Activated naive CD4-positive, alpha-beta T cell treated with anti-CD3 and anti-CD28 coated beads, Interleukin-2, amount 50 U/mL, for 24 hours (primary cell): ENCODE data around the gene TSPAN15.

Experiments used
- H3K27ac Mint-ChIP-seq: one replicate; pipeline ENCODE4 v1.8.0; 2021; ENCODE audit warnings: mild to moderate bottlenecking, mixed read lengths
- H3K27me3 Mint-ChIP-seq: one replicate; pipeline ENCODE4 v1.8.0; 2021; ENCODE audit warnings: mixed read lengths
- H3K36me3 Mint-ChIP-seq: one replicate; pipeline ENCODE4 v1.8.0; 2021; ENCODE audit warnings: mixed read lengths
- H3K4me1 Mint-ChIP-seq: one replicate; pipeline ENCODE4 v1.8.0; 2021; ENCODE audit warnings: mixed read lengths
- H3K4me3 Mint-ChIP-seq: one replicate; pipeline ENCODE4 v1.8.0; 2021; ENCODE audit warnings: mild to moderate bottlenecking, mixed read lengths
- H3K9me3 Mint-ChIP-seq: one replicate; pipeline ENCODE4 v1.8.0; 2021; ENCODE audit warnings: mixed read lengths

TSPAN15 gene

DNA sequence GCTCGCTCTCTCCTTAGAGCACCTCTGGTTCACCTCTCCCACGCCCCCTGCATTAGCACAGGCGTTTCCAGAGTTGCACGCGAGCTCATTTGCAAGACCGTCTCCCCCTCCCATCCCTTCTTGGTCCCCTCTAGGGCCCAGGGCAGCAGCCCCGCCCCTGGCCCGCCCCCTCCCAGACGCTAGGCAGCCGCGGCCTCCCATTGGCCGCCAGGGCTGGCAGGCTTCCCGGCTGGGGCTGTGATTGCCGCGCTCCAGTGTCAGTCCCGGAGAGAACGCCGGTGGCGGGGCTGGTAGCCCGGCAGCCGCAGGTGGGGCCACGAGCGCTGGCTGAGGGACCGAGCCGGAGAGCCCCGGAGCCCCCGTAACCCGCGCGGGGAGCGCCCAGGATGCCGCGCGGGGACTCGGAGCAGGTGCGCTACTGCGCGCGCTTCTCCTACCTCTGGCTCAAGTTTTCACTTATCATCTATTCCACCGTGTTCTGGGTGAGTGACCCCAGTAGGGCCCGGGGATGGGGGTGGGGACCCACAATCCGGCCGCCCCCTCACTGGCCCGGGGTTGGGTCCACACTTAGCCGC is at the start of gene TSPAN15:
Gene TSPAN15 (plus strand): TSS at position 257 of the 575 bp plus-strand sequence. CDS start 130 bp downstream, at position 387.
- Mint-ChIP-seq H3K9me3 (no peaks in the 10 kb centered on the region), H3K27ac (peak within 1 kb of the TSS; percentile 90), H3K36me3 (no peaks in the 10 kb centered on the region), H3K4me1 (peaks cover 16% of the 10 kb centered on the region), H3K4me3 (peak within 1 kb of the TSS; percentile 91), H3K27me3 (peaks cover 1% of the 10 kb centered on the region)

GRCh38 chr10:69402386-69402785 is 48.9 kb upstream of the TSPAN15 start:
- Mint-ChIP-seq H3K27me3 (no peaks in the 10 kb centered on the region), H3K4me1 (no peaks in the 10 kb centered on the region), H3K27ac (no peak overlapping the region), H3K9me3 (no peaks in the 10 kb centered on the region), H3K36me3 (peaks cover 4% of the 10 kb centered on the region), H3K4me3 (no peak overlapping the region)

- Mint-ChIP-seq H3K27ac (no peak overlapping the region), H3K4me1 (peaks cover 3% of the 10 kb centered on the region), H3K27me3 (no peaks in the 10 kb centered on the region), H3K36me3 (peaks cover 4% of the 10 kb centered on the region), H3K9me3 (no peaks in the 10 kb centered on the region), H3K4me3 (no peak overlapping the region)
Observed at GRCh38 chr10:69403066-69403465, 48.2 kb upstream of the TSPAN15 start.

GRCh38 chr10:69403519-69403918 is 47.7 kb upstream of the TSPAN15 start:
- no peaks in the 10 kb centered on the region for H3K9me3 Mint-ChIP-seq
- H3K4me3 Mint-ChIP-seq = no peak overlapping the region
- H3K27me3 Mint-ChIP-seq = no peaks in the 10 kb centered on the region
- no peak overlapping the region for H3K27ac Mint-ChIP-seq
- H3K4me1 Mint-ChIP-seq = peaks cover 8% of the 10 kb centered on the region
- peaks cover 4% of the 10 kb centered on the region for H3K36me3 Mint-ChIP-seq

DNA sequence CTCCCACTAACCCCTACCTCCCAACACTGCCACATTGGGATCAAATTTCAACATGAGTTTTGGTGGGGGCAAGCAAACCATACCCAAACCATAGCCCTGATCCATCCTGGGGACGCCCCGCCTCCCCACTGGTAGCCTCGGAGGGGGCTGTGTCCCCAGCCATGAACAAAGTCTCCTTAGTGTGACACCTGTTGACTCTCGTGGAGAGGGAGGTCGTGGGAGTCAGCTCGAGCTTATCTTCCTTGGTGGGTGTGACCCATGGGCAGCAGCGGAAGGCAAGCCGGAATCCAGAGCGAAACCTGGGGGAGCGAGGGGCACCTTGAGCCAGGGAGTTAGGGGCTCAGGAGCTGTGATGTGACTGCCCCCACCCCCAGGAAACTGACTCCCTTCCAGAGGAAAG is 46.5 kb upstream of the TSPAN15 start:
- H3K27me3 Mint-ChIP-seq = no peaks in the 10 kb centered on the region
- H3K4me1 Mint-ChIP-seq = peaks cover 17% of the 10 kb centered on the region
- no peaks in the 10 kb centered on the region for H3K9me3 Mint-ChIP-seq
- no peak overlapping the region for H3K4me3 Mint-ChIP-seq
- peaks cover 4% of the 10 kb centered on the region for H3K36me3 Mint-ChIP-seq
- H3K27ac Mint-ChIP-seq = no peak overlapping the region

DNA sequence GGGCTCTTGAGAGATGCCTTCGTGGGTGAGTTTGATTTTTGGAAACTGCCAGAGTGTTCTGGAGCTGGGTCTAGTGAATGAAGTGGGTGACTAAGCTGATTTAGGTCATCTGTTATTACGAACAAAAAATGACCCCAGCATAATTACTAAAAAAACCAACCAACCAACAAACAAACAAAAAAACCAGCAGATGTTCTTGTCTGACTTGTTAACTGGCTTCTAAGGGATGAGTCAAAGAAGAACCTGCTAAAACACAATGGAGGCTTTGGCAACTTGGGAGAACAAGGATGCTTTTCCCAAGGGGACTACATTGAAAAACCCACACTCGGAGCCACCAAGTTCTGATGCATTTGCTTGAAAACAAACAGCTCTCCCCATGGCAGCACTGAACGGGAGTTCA is 46.0 kb upstream of the TSPAN15 start:
- Mint-ChIP-seq H3K27me3 (no peaks in the 10 kb centered on the region), H3K36me3 (peaks cover 4% of the 10 kb centered on the region), H3K4me1 (peaks cover 17% of the 10 kb centered on the region), H3K9me3 (no peaks in the 10 kb centered on the region), H3K27ac (no peak overlapping the region), H3K4me3 (no peak overlapping the region)

DNA sequence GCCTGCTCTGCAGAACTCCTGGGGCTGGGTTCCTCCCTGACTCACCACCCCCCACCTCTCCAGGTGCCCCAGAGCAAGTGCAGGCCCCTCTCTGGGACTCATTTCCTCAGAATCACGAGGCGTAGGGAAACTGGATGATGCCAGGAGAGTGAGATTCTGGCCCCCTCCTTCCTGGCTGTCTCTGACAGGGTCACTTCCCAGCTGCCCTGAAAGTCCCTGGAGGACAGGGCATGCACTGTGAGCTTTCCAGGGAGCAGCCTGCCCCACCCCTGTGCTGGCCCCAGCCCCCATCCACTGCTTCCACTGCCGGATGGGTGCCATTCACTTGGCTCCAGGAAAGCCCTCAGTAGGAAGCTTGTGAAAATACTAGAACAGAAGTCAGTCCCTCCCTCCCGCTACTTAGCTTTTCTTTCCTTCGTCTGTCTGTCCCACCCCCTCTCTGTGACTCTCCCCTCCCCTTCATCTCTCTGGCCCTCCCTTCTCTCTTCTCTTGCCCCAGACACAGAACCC is 44.9 kb upstream of the TSPAN15 start:
- Mint-ChIP-seq H3K27ac (peak overlapping the region; percentile 61), H3K9me3 (no peaks in the 10 kb centered on the region), H3K4me3 (no peak overlapping the region), H3K4me1 (peaks cover 17% of the 10 kb centered on the region), H3K27me3 (no peaks in the 10 kb centered on the region), H3K36me3 (peaks cover 4% of the 10 kb centered on the region)

GRCh38 chr10:69406816-69407580 is 44.3 kb upstream of the TSPAN15 start:
- Mint-ChIP-seq H3K27ac (peak overlapping the region; percentile 61), H3K9me3 (no peaks in the 10 kb centered on the region), H3K4me1 (peaks cover 17% of the 10 kb centered on the region), H3K27me3 (no peaks in the 10 kb centered on the region), H3K4me3 (no peak overlapping the region), H3K36me3 (peaks cover 4% of the 10 kb centered on the region)

DNA sequence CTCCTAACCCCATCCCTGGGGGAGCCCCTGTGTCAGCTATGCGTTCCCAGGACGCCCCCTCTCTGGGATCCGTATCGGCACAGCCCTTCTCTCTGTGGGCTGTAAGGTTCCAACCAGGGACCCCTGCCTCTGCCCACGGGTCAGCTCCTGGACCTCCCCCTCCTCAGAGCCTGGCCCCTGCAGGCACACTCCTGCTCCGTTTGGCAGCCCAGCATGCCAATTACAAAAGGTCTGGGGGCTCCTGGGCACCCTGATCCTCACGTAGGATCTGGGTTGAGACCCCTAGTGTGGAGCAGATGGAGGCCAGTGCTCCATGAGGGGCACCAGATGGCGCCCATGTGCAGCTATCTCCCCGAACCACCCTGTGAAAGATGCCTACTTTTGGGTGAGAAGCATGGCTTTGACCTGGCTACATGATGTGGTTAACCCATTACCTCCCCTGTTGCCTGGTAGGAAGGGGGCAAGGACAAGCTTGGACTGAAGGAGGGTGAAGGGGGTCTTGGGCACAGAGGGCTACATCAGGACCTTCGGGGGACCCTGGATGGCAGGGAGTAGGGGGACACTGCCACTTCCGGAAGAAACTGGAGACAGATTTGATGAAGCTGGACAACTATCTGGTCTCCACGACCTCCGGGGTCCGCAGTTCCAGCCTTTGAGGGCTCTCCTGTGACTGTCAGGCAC is 43.5 kb upstream of the TSPAN15 start:
- Mint-ChIP-seq H3K36me3 (peaks cover 4% of the 10 kb centered on the region), H3K27me3 (no peaks in the 10 kb centered on the region), H3K27ac (peak overlapping the region; percentile 30), H3K9me3 (no peaks in the 10 kb centered on the region), H3K4me1 (peaks cover 17% of the 10 kb centered on the region), H3K4me3 (peak overlapping the region; percentile 33)

- Mint-ChIP-seq H3K4me3 (peak overlapping the region; percentile 78), H3K27me3 (no peaks in the 10 kb centered on the region), H3K36me3 (peaks cover 4% of the 10 kb centered on the region), H3K27ac (peak overlapping the region; percentile 93), H3K4me1 (peaks cover 17% of the 10 kb centered on the region), H3K9me3 (no peaks in the 10 kb centered on the region)
Observed at GRCh38 chr10:69408318-69409175, 42.7 kb upstream of the TSPAN15 start.

- Mint-ChIP-seq H3K4me1 (peaks cover 17% of the 10 kb centered on the region), H3K36me3 (peaks cover 3% of the 10 kb centered on the region), H3K9me3 (no peaks in the 10 kb centered on the region), H3K27ac (peak overlapping the region; percentile 70), H3K27me3 (no peaks in the 10 kb centered on the region), H3K4me3 (peak overlapping the region; percentile 23)
Observed at GRCh38 chr10:69409176-69409495, 42.1 kb upstream of the TSPAN15 start.

GRCh38 chr10:69409968-69410367 is 41.3 kb upstream of the TSPAN15 start:
- Mint-ChIP-seq H3K27me3 (no peaks in the 10 kb centered on the region), H3K4me1 (peaks cover 17% of the 10 kb centered on the region), H3K36me3 (no peaks in the 10 kb centered on the region), H3K9me3 (no peaks in the 10 kb centered on the region), H3K4me3 (no peak overlapping the region), H3K27ac (no peak overlapping the region)

DNA sequence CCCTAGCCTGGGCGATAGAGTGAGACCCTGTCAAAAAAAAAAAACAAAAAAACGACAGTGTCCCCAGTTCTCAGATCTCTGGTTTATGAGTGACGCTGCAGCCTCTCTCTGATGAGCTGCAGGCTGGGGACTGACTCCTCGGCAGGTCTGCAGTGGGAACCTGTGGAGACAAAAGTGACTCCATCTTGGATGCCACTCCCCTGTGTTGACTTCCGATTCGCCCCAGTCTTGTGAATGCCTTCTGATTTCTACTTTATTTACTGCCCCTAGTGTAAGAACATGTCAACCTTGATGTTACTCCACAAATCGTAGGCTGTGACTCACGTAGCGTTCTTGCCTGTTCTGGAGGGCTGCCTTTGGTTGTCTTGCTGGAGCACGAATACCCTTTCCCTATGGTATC is 40.8 kb upstream of the TSPAN15 start:
- peaks cover 17% of the 10 kb centered on the region for H3K4me1 Mint-ChIP-seq
- no peaks in the 10 kb centered on the region for H3K36me3 Mint-ChIP-seq
- no peaks in the 10 kb centered on the region for H3K27me3 Mint-ChIP-seq
- no peak overlapping the region for H3K4me3 Mint-ChIP-seq
- no peak overlapping the region for H3K27ac Mint-ChIP-seq
- H3K9me3 Mint-ChIP-seq = no peaks in the 10 kb centered on the region

GRCh38 chr10:69411476-69411875 is 39.8 kb upstream of the TSPAN15 start:
- Mint-ChIP-seq H3K27me3 (no peaks in the 10 kb centered on the region), H3K27ac (no peak overlapping the region), H3K9me3 (no peaks in the 10 kb centered on the region)

GRCh38 chr10:69412232-69412790 is 39.0 kb upstream of the TSPAN15 start:
- Mint-ChIP-seq H3K36me3 (no peaks in the 10 kb centered on the region), H3K27me3 (no peaks in the 10 kb centered on the region), H3K9me3 (no peaks in the 10 kb centered on the region), H3K4me1 (peaks cover 17% of the 10 kb centered on the region), H3K27ac (no peak overlapping the region), H3K4me3 (no peak overlapping the region)

More at GRCh38 chr10:69411476-69411875, 39.8 kb upstream of the TSPAN15 start:
- H3K36me3 Mint-ChIP-seq = no peaks in the 10 kb centered on the region
- H3K4me3 Mint-ChIP-seq = no peak overlapping the region
- H3K4me1 Mint-ChIP-seq = peaks cover 17% of the 10 kb centered on the region
